Activated CD8-positive, alpha-beta memory T cell treated with anti-CD3 and anti-CD28 coated beads for 36 hours (primary cell): ENCODE data around the gene RPS25. TPM values are rescaled to one million over a fixed set of nuclear protein-coding genes. Genes with fewer than 3 reads are reported as not detected.
"Not testable (repeated sequence)": the region's sequence is repeated elsewhere in the genome, so short reads cannot be mapped to it uniquely, and the experiment has no call there.

Experiments used
- CTCF ChIA-PET: fragments of 350-600 bp; sonication (Branson Sonifier 250); formaldehyde crosslinking; loops from one replicate; lab custom pipeline; 2021; ENCODE audit warnings: antibody characterized with exemption; lab: Charles Lee
- POLR2A ChIA-PET: fragments of 350-600 bp; sonication (Branson Sonifier 250); formaldehyde crosslinking; loops from one replicate; lab custom pipeline; 2021; ENCODE audit warnings: antibody characterized with exemption; lab: Charles Lee
- total RNA-seq, 2 experiments: library from RNA; stranded (reverse); gene quantifications; one replicate each; pipeline ENCODE4 v1.2.3, GENCODE V29; 2021

Gene RPS25
- total RNA-seq, 2 experiments from 2014 or later = 1,363 to 1,371 TPM

GRCh38 chr11:118998388-118998717 lies 19.8 kb downstream of the RPS25 start:
- ChIA-PET CTCF (interaction anchor here (0.6 to 1.8 kb wide), 2 partner anchors 69 to 121 kb away, joined by 3 to 5 read pairs; no protein-coding TSS in a partner anchor), POLR2A (interaction anchor here (0.6 to 2.4 kb wide), 3 partner anchors 20 to 1837 kb away, joined by 3 to 18 read pairs (median 3); partner anchors contain the start of genes RPS25 and TRAPPC4)

- ChIA-PET POLR2A (interaction anchor here (0.5 to 2.4 kb wide), 9 partner anchors 10 to 1836 kb away, joined by 3 to 18 read pairs (median 3); partner anchors contain the start of genes RPS25 and TRAPPC4), CTCF (interaction anchor here (0.6 to 1.8 kb wide), 7 partner anchors 18 to 121 kb away, joined by 3 to 5 read pairs (median 3); partner anchors contain the start of gene VPS11)
Measured at GRCh38 chr11:118997627-118998387, 20.3 kb downstream of the RPS25 start, which contains the start of gene CENATAC. Gene CENATAC, plus strand, starts transcription at chr11:118998138. Its CDS starts 60 bp downstream, at chr11:118998198.

GRCh38 chr11:118996926-118997626 lies 21.1 kb downstream of the RPS25 start:
- ChIA-PET POLR2A (interaction anchor here (0.5 to 2.4 kb wide), 8 partner anchors 11 to 460 kb away, joined by 3 to 18 read pairs (median 3); partner anchors contain the start of genes RPS25 and TRAPPC4), CTCF (interaction anchor here (0.6 to 1.8 kb wide), 7 partner anchors 18 to 92 kb away, joined by 3 to 5 read pairs (median 3); partner anchors contain the start of gene VPS11)

- POLR2A ChIA-PET, CTCF ChIA-PET: not testable (repeated sequence)
Measured at GRCh38 chr11:118991486-118992038, 26.6 kb downstream of the RPS25 start.

GRCh38 chr11:118988280-118988679 lies 29.9 kb downstream of the RPS25 start:
- POLR2A ChIA-PET = no interaction called here

GRCh38 chr11:118984825-118985224 lies 33.3 kb downstream of the RPS25 start:
- POLR2A ChIA-PET = interaction anchor here (0.5 kb wide), 1 partner anchor 56 kb away, joined by 6 read pairs; no protein-coding TSS in a partner anchor
- CTCF ChIA-PET = interaction anchor here (0.6 kb wide), 1 partner anchor 364 kb away, joined by 3 read pairs; no protein-coding TSS in a partner anchor

More at GRCh38 chr11:118988280-118988679, 29.9 kb downstream of the RPS25 start:
- CTCF ChIA-PET = no interaction called here

- POLR2A ChIA-PET = interaction anchor here (0.5 kb wide), 1 partner anchor 57 kb away, joined by 6 read pairs; no protein-coding TSS in a partner anchor
- CTCF ChIA-PET = not testable (repeated sequence)
Measured at GRCh38 chr11:118984337-118984736, 33.8 kb downstream of the RPS25 start.

GRCh38 chr11:118980191-118980881 lies 37.8 kb downstream of the RPS25 start:
- ChIA-PET CTCF (no interaction called here), POLR2A (no interaction called here)

- CTCF ChIA-PET = no interaction called here
- POLR2A ChIA-PET = no interaction called here
Measured at GRCh38 chr11:118979434-118979833, 38.7 kb downstream of the RPS25 start.

- POLR2A ChIA-PET = no interaction called here
- CTCF ChIA-PET = no interaction called here
Measured at GRCh38 chr11:118975771-118976709, 42.1 kb downstream of the RPS25 start.

- CTCF ChIA-PET = interaction anchor here (0.7 kb wide), 1 partner anchor 149 kb away, joined by 3 read pairs; no protein-coding TSS in a partner anchor
- POLR2A ChIA-PET = no interaction called here
Measured at GRCh38 chr11:118973985-118974384, 44.2 kb downstream of the RPS25 start.

- ChIA-PET POLR2A (no interaction called here), CTCF (no interaction called here)
Measured at GRCh38 chr11:118971646-118972045, 46.5 kb downstream of the RPS25 start, which contains the start of gene FOXR1. Gene FOXR1, plus strand, starts transcription at chr11:118971761. Its CDS starts 171 bp downstream, at chr11:118971932.

- CTCF ChIA-PET = interaction anchor here (1.4 kb wide), 1 partner anchor 12 kb away, joined by 3 read pairs; no protein-coding TSS in a partner anchor
Measured at GRCh38 chr11:118969508-118969907, 48.6 kb downstream of the RPS25 start.

More at GRCh38 chr11:118969508-118969907, 48.6 kb downstream of the RPS25 start:
- POLR2A ChIA-PET = not testable (repeated sequence)

Other genes with a start within 250 kb of the RPS25 start
- 100 to 1,000 TPM; 146 to 153 TPM for gene DDX6, start 227.2 kb downstream of the RPS25 start, total RNA-seq
- 1 to 10 TPM; 2.3 TPM for gene CXCR5, start 134.5 kb downstream of the RPS25 start, total RNA-seq
- 10 to 100 TPM; 23.8 to 26.3 TPM for gene BCL9L, start 92.4 kb downstream of the RPS25 start, total RNA-seq
- gene UPK2, start 62.0 kb downstream of the RPS25 start, total RNA-seq = not detected
- gene FOXR1, start 46.6 kb downstream of the RPS25 start, total RNA-seq = not detected
- gene CENATAC, start 20.2 kb downstream of the RPS25 start, total RNA-seq = 10 to 100 TPM; 32.7 to 33.4 TPM
- 100 to 1,000 TPM; 136 to 145 TPM for gene TRAPPC4, start 423 bp upstream of the RPS25 start, total RNA-seq
- 10 to 100 TPM; 29.9 to 30.4 TPM for gene SLC37A4, start 12.5 kb upstream of the RPS25 start, total RNA-seq
- 100 to 1,000 TPM; 151 to 159 TPM for gene HYOU1, start 38.9 kb upstream of the RPS25 start, total RNA-seq
- 10 to 100 TPM; 20.6 to 21.0 TPM for gene VPS11, start 49.5 kb upstream of the RPS25 start, total RNA-seq
- gene HMBS, start 66.5 kb upstream of the RPS25 start, total RNA-seq = 10 to 100 TPM; 40.5 to 41.3 TPM
- 10 to 100 TPM; 76.3 to 90.1 TPM for gene DPAGT1, start 83.5 kb upstream of the RPS25 start, total RNA-seq
- 10 to 100 TPM; 26.0 to 26.6 TPM for gene C2CD2L, start 89.0 kb upstream of the RPS25 start, total RNA-seq
- gene HINFP, start 103.2 kb upstream of the RPS25 start, total RNA-seq = 10 to 100 TPM; 26.5 to 27.5 TPM
- under 1 TPM in 1 of 2 experiments, not detected in 1; 0.08 TPM for gene ABCG4, start 130.7 kb upstream of the RPS25 start, total RNA-seq
- gene NLRX1, start 150.4 kb upstream of the RPS25 start, total RNA-seq = 10 to 100 TPM; 18.2 TPM
- gene NHERF4, start 167.1 kb upstream of the RPS25 start, total RNA-seq = not detected
- gene CBL, start 188.0 kb upstream of the RPS25 start, total RNA-seq = 10 to 100 TPM; 26.3 to 26.9 TPM